Activated naive CD4-positive, alpha-beta T cell treated with anti-CD3 and anti-CD28 coated beads for 36 hours (primary cell): ENCODE measurements around the gene STUM. TPM values are rescaled to one million over a fixed set of nuclear protein-coding genes. Genes with fewer than 3 reads are reported as not detected.

Source experiments
- CTCF ChIA-PET: fragments of 350-600 bp; sonication (Branson Sonifier 250); formaldehyde crosslinking; loops from one replicate; lab custom pipeline; 2021; ENCODE audit warnings: antibody characterized with exemption; lab: Charles Lee
- DNase-seq: peaks from one replicate; pipeline ENCODE4 v3.0.0-alpha.2; 2020
- H3K27ac Mint-ChIP-seq: one replicate; pipeline ENCODE4 v1.8.0; 2021; ENCODE audit warnings: mild to moderate bottlenecking, mixed read lengths
- H3K27me3 Mint-ChIP-seq: one replicate; pipeline ENCODE4 v1.8.0; 2021; ENCODE audit warnings: low read depth, mixed read lengths
- H3K36me3 Mint-ChIP-seq: one replicate; pipeline ENCODE4 v1.8.0; 2021; ENCODE audit warnings: low read depth, mixed read lengths
- H3K4me1 Mint-ChIP-seq: one replicate; pipeline ENCODE4 v1.8.0; 2021; ENCODE audit warnings: low read depth, mixed read lengths
- H3K4me3 Mint-ChIP-seq: one replicate; pipeline ENCODE4 v1.8.0; 2021; ENCODE audit warnings: mild to moderate bottlenecking, moderate library complexity, mixed read lengths
- H3K9me3 Mint-ChIP-seq: one replicate; pipeline ENCODE4 v1.8.0; 2021; ENCODE audit warnings: mixed read lengths
- intact Hi-C: fragments of 100-400 bp; cut with micrococcal nuclease; formaldehyde crosslinking; loops from one replicate; pipeline ENCODE4 v1.15.1; 2023
- total RNA-seq, 2 experiments: library from RNA; stranded (reverse); gene quantifications; one replicate each; pipeline ENCODE4 v1.2.3, GENCODE V29; 2021

The STUM gene
- total RNA-seq, 2 experiments from 2014 or later: not detected

- Mint-ChIP-seq H3K27ac (no peak overlapping the region), H3K36me3 (no peaks in the 10 kb centered on the region)
These were observed 30.5 kb downstream of the STUM start for GRCh38 chr1:226578946-226579578.

GRCh38 chr1:226579781-226580323 lies 31.3 kb downstream of the STUM start:
- H3K9me3 Mint-ChIP-seq: no peaks in the 10 kb centered on the region
- CTCF ChIA-PET: no interaction called here
- no peaks in the 10 kb centered on the region for H3K36me3 Mint-ChIP-seq
- H3K27ac Mint-ChIP-seq: no peak overlapping the region
- no peaks in the 10 kb centered on the region for H3K27me3 Mint-ChIP-seq
- H3K4me3 Mint-ChIP-seq: no peak overlapping the region
- no peak for DNase-seq
- no peaks in the 10 kb centered on the region for H3K4me1 Mint-ChIP-seq
- intact Hi-C loops: no loop called here

More at GRCh38 chr1:226578946-226579578, 30.5 kb downstream of the STUM start:
- H3K4me1 Mint-ChIP-seq: no peaks in the 10 kb centered on the region
- H3K9me3 Mint-ChIP-seq: no peaks in the 10 kb centered on the region
- intact Hi-C loops: no loop called here
- CTCF ChIA-PET: no interaction called here
- no peak for DNase-seq
- no peaks in the 10 kb centered on the region for H3K27me3 Mint-ChIP-seq
- no peak overlapping the region for H3K4me3 Mint-ChIP-seq

GRCh38 chr1:226580625-226581270 lies 32.2 kb downstream of the STUM start:
- H3K4me1 Mint-ChIP-seq: no peaks in the 10 kb centered on the region
- no peaks in the 10 kb centered on the region for H3K36me3 Mint-ChIP-seq
- no peak overlapping the region for H3K4me3 Mint-ChIP-seq
- no peaks in the 10 kb centered on the region for H3K27me3 Mint-ChIP-seq
- DNase-seq: no peak
- CTCF ChIA-PET: interaction anchor here (0.7 kb wide), 1 partner anchor 28 kb away, joined by 3 read pairs; no protein-coding TSS in a partner anchor
- H3K9me3 Mint-ChIP-seq: no peaks in the 10 kb centered on the region
- H3K27ac Mint-ChIP-seq: no peak overlapping the region
- intact Hi-C loops: no loop called here

- intact Hi-C loops: no loop called here
- H3K27ac Mint-ChIP-seq: no peak overlapping the region
- H3K9me3 Mint-ChIP-seq: no peaks in the 10 kb centered on the region
- no peaks in the 10 kb centered on the region for H3K27me3 Mint-ChIP-seq
- no peak for DNase-seq
- no peaks in the 10 kb centered on the region for H3K36me3 Mint-ChIP-seq
- H3K4me1 Mint-ChIP-seq: no peaks in the 10 kb centered on the region
- CTCF ChIA-PET: interaction anchor here (0.7 to 1.6 kb wide), 3 partner anchors 27 to 158 kb away, joined by 3 to 6 read pairs (median 3); no protein-coding TSS in a partner anchor
- no peak overlapping the region for H3K4me3 Mint-ChIP-seq
These were observed 33.2 kb downstream of the STUM start for GRCh38 chr1:226581650-226582330.

- Mint-ChIP-seq H3K4me1 (no peaks in the 10 kb centered on the region), H3K9me3 (no peaks in the 10 kb centered on the region), H3K36me3 (no peaks in the 10 kb centered on the region), H3K4me3 (no peak overlapping the region), H3K27me3 (no peaks in the 10 kb centered on the region), H3K27ac (no peak overlapping the region)
- CTCF ChIA-PET: interaction anchor here (1.6 to 2.1 kb wide), 2 partner anchors 26 to 36 kb away, joined by 5 to 6 read pairs; no protein-coding TSS in a partner anchor
- DNase-seq: no peak
- intact Hi-C loops: no loop called here
These were observed 34.4 kb downstream of the STUM start for GRCh38 chr1:226582966-226583365.

- no peak overlapping the region for H3K4me3 Mint-ChIP-seq
- intact Hi-C loops: no loop called here
- H3K27ac Mint-ChIP-seq: no peak overlapping the region
- DNase-seq: no peak
- no peaks in the 10 kb centered on the region for H3K27me3 Mint-ChIP-seq
- H3K36me3 Mint-ChIP-seq: no peaks in the 10 kb centered on the region
- H3K4me1 Mint-ChIP-seq: no peaks in the 10 kb centered on the region
- H3K9me3 Mint-ChIP-seq: no peaks in the 10 kb centered on the region
- CTCF ChIA-PET: interaction anchor here (0.5 to 2.1 kb wide), 2 partner anchors 23 to 24 kb away, joined by 3 to 5 read pairs; no protein-coding TSS in a partner anchor
These were observed 35.6 kb downstream of the STUM start for GRCh38 chr1:226584164-226584563.

GRCh38 chr1:226586116-226586515 lies 37.6 kb downstream of the STUM start:
- H3K4me3 Mint-ChIP-seq: no peak overlapping the region
- H3K36me3 Mint-ChIP-seq: no peaks in the 10 kb centered on the region
- no peak overlapping the region for H3K27ac Mint-ChIP-seq
- H3K4me1 Mint-ChIP-seq: no peaks in the 10 kb centered on the region
- CTCF ChIA-PET: interaction anchor here (1.5 kb wide), 1 partner anchor 20 kb away, joined by 4 read pairs; no protein-coding TSS in a partner anchor
- intact Hi-C loops: no loop called here
- no peaks in the 10 kb centered on the region for H3K9me3 Mint-ChIP-seq
- DNase-seq: no peak
- no peaks in the 10 kb centered on the region for H3K27me3 Mint-ChIP-seq

- H3K27me3 Mint-ChIP-seq: no peaks in the 10 kb centered on the region
These were observed 38.3 kb downstream of the STUM start for GRCh38 chr1:226586650-226587422.

GRCh38 chr1:226588484-226588883 lies 39.9 kb downstream of the STUM start:
- CTCF ChIA-PET: no interaction called here
- Mint-ChIP-seq H3K27me3 (no peaks in the 10 kb centered on the region), H3K4me3 (no peak overlapping the region), H3K36me3 (no peaks in the 10 kb centered on the region), H3K27ac (no peak overlapping the region), H3K9me3 (no peaks in the 10 kb centered on the region), H3K4me1 (no peaks in the 10 kb centered on the region)
- DNase-seq: no peak
- intact Hi-C loops: no loop called here

More at GRCh38 chr1:226586650-226587422, 38.3 kb downstream of the STUM start:
- H3K27ac Mint-ChIP-seq: no peak overlapping the region
- CTCF ChIA-PET: no interaction called here
- H3K36me3 Mint-ChIP-seq: no peaks in the 10 kb centered on the region
- no peaks in the 10 kb centered on the region for H3K9me3 Mint-ChIP-seq
- no peak for DNase-seq
- intact Hi-C loops: no loop called here
- H3K4me3 Mint-ChIP-seq: no peak overlapping the region
- H3K4me1 Mint-ChIP-seq: no peaks in the 10 kb centered on the region

GRCh38 chr1:226589008-226589733 lies 40.6 kb downstream of the STUM start:
- no peaks in the 10 kb centered on the region for H3K36me3 Mint-ChIP-seq
- H3K27me3 Mint-ChIP-seq: no peaks in the 10 kb centered on the region
- no peak overlapping the region for H3K27ac Mint-ChIP-seq
- no peaks in the 10 kb centered on the region for H3K9me3 Mint-ChIP-seq
- H3K4me1 Mint-ChIP-seq: no peaks in the 10 kb centered on the region
- intact Hi-C loops: no loop called here
- no peak overlapping the region for H3K4me3 Mint-ChIP-seq
- DNase-seq: no peak
- CTCF ChIA-PET: interaction anchor here (0.7 kb wide), 1 partner anchor 19 kb away, joined by 3 read pairs; no protein-coding TSS in a partner anchor

- Mint-ChIP-seq H3K4me3 (no peak overlapping the region), H3K27ac (no peak overlapping the region), H3K36me3 (no peaks in the 10 kb centered on the region), H3K27me3 (no peaks in the 10 kb centered on the region), H3K9me3 (peaks cover 1% of the 10 kb centered on the region), H3K4me1 (no peaks in the 10 kb centered on the region)
- CTCF ChIA-PET: interaction anchor here (0.6 kb wide), 1 partner anchor 32 kb away, joined by 3 read pairs; no protein-coding TSS in a partner anchor
- no peak for DNase-seq
- intact Hi-C loops: no loop called here
These were observed 42.0 kb downstream of the STUM start for GRCh38 chr1:226590614-226591013.
